Measurements from ENCODE around the gene ZBTB21. TPM values are rescaled to one million over a fixed set of nuclear protein-coding genes. Genes with fewer than 3 reads are reported as not detected.

The ZBTB21 gene
- total RNA-seq, 3 donors from 2014 or later = 15.2 to 18.1 (median 16.1) TPM

DNA sequence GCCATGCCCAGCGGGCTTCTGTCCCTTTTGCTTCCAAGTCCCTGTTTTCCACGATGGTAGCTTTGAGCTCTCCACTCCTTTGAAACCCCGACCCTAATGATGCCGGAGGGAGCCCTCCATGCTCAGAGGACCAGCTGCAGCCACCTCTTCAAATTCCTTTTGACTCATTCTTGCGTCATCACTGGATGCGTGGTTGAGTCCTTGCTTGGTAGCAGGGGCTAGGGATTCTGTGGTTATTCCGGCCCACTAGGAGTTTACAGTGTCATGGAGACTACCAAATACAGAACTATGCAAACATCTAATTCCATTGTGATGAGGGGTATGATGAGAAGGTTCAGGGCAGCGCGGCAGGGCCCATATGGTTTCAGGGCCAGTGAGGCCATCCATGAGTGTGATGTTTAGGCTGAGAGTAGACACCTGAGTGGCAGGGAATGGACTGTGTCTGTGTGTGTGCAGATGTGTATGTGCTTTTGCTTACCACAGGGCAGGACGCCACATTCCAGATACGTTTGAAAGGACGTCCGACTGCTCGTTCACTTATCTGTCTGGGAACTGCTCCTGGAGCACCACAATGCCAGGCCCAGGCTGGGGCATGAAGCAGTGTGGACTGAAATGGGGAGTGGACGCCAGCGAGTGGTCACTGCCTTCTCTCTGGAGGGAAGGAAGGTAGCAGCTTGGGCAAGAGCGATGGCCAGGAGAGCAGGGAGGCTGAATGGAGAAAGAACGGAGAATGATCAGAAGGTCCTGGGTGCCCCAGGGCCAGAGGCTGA is 30.4 kb upstream of the ZBTB21 start:
- Histone ChIP-seq H3K27ac (peak overlapping the region; percentile 66 to 81), H3K4me1 (no peaks in the 10 kb centered on the region), H3K4me3 (peak overlapping the region in 1 of 3 donors; percentile 12), H3K36me3 (no peaks in the 10 kb centered on the region), H3K9me3 (no peaks in the 10 kb centered on the region), H3K27me3 (no peaks in the 10 kb centered on the region)
- peak in 1 of 2 donors; percentile 48 for DNase-seq (ENCODE audit: low spot score in 2 of 2)
- intact Hi-C loops (cut with DNase I; ENCODE audit: low total_unique reads) = no loop called here
- TF ChIP-seq POLR2A (IDR thresholded peaks at IDR 0.05) (no peak), POLR2AphosphoS5 (IDR thresholded peaks at IDR 0.05) (peak in 2 of 3 donors; percentile 18 to 28)

DNA sequence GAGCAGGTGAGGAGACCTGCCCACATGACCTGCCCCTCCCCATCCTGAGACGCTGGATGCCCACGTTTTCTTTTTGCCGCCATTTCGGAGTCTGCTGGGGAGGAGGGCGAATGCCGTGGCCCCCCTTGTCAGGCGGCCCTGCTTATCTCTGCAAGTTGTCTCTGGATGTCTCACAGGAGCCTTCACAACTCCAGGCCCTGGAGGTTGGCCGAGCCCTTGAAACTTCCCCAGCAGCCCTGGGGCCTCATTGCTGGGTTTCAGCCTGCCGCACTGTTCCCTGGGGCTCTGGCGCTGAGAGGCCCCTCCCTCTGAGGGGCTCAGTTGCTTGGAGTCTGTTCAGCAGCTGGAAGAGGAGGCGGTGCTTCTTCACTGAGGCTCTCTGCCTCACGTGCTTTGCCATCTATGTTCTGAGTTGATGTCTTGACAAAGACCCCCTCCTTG is 29.8 kb upstream of the ZBTB21 start:
- no peak for TF ChIP-seq POLR2A (IDR thresholded peaks at IDR 0.05)
- TF ChIP-seq POLR2AphosphoS5 (IDR thresholded peaks at IDR 0.05) = no peak
- TF ChIP-seq, protein P1, sequence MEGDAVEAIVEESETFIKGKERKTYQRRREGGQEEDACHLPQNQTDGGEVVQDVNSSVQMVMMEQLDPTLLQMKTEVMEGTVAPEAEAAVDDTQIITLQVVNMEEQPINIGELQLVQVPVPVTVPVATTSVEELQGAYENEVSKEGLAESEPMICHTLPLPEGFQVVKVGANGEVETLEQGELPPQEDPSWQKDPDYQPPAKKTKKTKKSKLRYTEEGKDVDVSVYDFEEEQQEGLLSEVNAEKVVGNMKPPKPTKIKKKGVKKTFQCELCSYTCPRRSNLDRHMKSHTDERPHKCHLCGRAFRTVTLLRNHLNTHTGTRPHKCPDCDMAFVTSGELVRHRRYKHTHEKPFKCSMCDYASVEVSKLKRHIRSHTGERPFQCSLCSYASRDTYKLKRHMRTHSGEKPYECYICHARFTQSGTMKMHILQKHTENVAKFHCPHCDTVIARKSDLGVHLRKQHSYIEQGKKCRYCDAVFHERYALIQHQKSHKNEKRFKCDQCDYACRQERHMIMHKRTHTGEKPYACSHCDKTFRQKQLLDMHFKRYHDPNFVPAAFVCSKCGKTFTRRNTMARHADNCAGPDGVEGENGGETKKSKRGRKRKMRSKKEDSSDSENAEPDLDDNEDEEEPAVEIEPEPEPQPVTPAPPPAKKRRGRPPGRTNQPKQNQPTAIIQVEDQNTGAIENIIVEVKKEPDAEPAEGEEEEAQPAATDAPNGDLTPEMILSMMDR (IDR thresholded peaks at IDR 0.05) = no peak

DNA sequence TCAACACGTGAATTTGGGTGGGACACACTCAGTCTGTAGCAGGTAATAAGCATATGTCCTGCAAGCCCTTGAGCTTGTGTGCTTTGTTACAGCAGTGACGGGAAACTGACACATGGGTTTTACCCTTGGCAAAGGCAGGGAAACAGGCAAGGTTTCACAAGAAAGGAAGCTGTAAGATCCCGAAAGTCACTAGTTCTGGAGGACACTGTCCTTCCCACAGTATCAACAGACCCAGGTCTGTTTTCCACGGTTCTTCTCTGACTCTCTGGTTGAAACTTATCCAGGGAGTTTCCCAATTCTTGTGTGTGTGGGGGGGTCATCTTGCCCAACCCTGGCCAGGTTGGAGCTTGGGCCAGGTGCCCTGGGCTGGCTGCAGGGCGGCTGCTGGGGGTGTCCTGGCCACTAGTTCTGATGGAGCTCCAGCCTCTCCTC is 29.3 kb upstream of the ZBTB21 start:
- H3K4me3 ChIP-seq = peak overlapping the region in 1 of 3 donors; percentile 12
- TF ChIP-seq, protein P1 (IDR thresholded peaks at IDR 0.05) = no peak
- TF ChIP-seq POLR2A (IDR thresholded peaks at IDR 0.05) (no peak), POLR2AphosphoS5 (IDR thresholded peaks at IDR 0.05) (peak; percentile 24 to 82 (median 42))
- no peaks in the 10 kb centered on the region for H3K27me3 ChIP-seq
- H3K9me3 ChIP-seq = no peaks in the 10 kb centered on the region
- H3K27ac ChIP-seq = peak overlapping the region; percentile 66 to 81
- intact Hi-C loops (cut with DNase I; ENCODE audit: low total_unique reads) = no loop called here
- H3K36me3 ChIP-seq = no peaks in the 10 kb centered on the region
- DNase-seq (ENCODE audit: low spot score in 2 of 2) = peak in 1 of 2 donors; percentile 73
- H3K4me1 ChIP-seq = no peaks in the 10 kb centered on the region

More for the DNA sequence above, 29.8 kb upstream of the ZBTB21 start:
- no peaks in the 10 kb centered on the region for H3K27me3 ChIP-seq
- intact Hi-C loops (cut with DNase I; ENCODE audit: low total_unique reads) = no loop called here
- DNase-seq (ENCODE audit: low spot score in 2 of 2) = no peak
- no peaks in the 10 kb centered on the region for H3K9me3 ChIP-seq
- H3K4me3 ChIP-seq = peak overlapping the region in 1 of 3 donors; percentile 12
- no peaks in the 10 kb centered on the region for H3K36me3 ChIP-seq
- H3K4me1 ChIP-seq = no peaks in the 10 kb centered on the region
- peak overlapping the region; percentile 66 to 81 for H3K27ac ChIP-seq

DNA sequence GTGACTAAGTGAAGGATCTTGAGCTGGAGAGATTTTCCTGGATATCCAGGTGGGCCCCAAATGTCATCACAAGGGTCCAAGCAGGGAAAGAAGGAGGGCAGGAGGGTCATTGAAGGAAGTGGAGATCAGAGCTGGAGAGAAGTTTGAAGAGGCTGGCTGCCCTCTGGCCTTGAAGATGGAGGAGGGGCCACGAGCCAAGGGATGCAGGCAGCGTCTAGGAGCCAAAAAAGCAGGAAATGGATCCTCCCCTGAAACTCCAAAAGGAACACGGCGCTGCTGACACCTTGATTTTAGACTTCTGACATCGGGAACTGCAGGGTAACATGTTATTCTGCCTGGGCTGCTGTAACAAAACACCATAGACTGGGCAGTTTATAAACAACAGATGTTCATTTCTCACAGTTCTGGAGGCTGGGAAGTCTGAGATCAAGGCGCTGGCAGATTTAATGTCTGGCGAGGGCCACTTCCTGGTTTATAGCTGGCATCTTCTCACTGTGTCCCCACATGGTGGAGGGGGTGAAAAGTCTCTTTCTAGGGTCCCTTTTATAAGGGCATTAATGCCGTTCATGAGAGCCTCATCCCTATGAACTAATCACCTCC is 28.8 kb upstream of the ZBTB21 start:
- TF ChIP-seq POLR2AphosphoS5 (IDR thresholded peaks at IDR 0.05) (no peak), POLR2A (IDR thresholded peaks at IDR 0.05) (no peak)
- TF ChIP-seq, protein P1 (IDR thresholded peaks at IDR 0.05) = no peak
- intact Hi-C loops (cut with DNase I; ENCODE audit: low total_unique reads) = no loop called here
- no peak overlapping the region for H3K4me3 ChIP-seq
- no peak for DNase-seq (ENCODE audit: low spot score in 2 of 2)
- no peaks in the 10 kb centered on the region for H3K36me3 ChIP-seq
- peak overlapping the region; percentile 66 to 81 for H3K27ac ChIP-seq
- H3K27me3 ChIP-seq = no peaks in the 10 kb centered on the region
- no peaks in the 10 kb centered on the region for H3K9me3 ChIP-seq
- H3K4me1 ChIP-seq = no peaks in the 10 kb centered on the region

DNA sequence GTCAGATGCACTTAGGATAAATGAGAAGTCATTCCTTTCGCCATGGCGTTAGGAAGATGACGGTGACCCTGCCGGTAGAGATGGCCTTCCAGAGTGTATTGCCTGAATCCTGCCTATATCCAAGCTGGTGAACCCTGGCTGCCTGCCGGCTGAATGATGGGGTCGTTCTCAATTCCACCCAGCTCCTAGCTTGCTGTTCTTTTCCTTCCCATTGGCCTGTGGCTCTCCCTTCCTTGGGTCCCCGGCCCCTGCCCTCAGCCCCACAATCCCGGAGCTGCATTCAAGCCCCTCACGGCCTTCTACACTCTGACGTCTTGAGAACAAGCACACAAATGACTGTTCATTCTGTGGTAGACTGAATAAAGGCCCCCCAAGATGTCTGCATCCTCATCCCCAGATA is 28.2 kb upstream of the ZBTB21 start:
- Histone ChIP-seq H3K27me3 (no peaks in the 10 kb centered on the region), H3K4me3 (no peak overlapping the region), H3K36me3 (no peaks in the 10 kb centered on the region), H3K4me1 (no peaks in the 10 kb centered on the region), H3K9me3 (no peaks in the 10 kb centered on the region), H3K27ac (peak overlapping the region; percentile 66 to 81)
- TF ChIP-seq POLR2A (IDR thresholded peaks at IDR 0.05) (no peak), POLR2AphosphoS5 (IDR thresholded peaks at IDR 0.05) (no peak)
- TF ChIP-seq, protein P1 (IDR thresholded peaks at IDR 0.05) = no peak
- DNase-seq (ENCODE audit: low spot score in 2 of 2) = no peak
- intact Hi-C loops (cut with DNase I; ENCODE audit: low total_unique reads) = no loop called here
